GM10248 (cell line): ENCODE data around the gene RRP1.

Source experiments
- CTCF ChIA-PET: fragments of 300-600 bp; sonication (Branson Sonifier 250); formaldehyde crosslinking; extraction: SDS; loops from one replicate; lab custom pipeline; 2021; ENCODE audit warnings: antibody characterized with exemption; lab: Yijun Ruan, JAX
- POLR2A ChIA-PET: fragments of 350-650 bp; sonication (Branson Sonifier 250); formaldehyde crosslinking; extraction: SDS; loops from one replicate; lab custom pipeline; 2020; ENCODE audit warnings: antibody characterized with exemption; lab: Yijun Ruan, JAX
- DNase-seq: peaks from one replicate; pipeline ENCODE4 v3.0.0; 2012; ENCODE audit errors: extremely low spot score
- CTCF ChIP-seq: IDR thresholded peaks from 2 replicates; pipeline ENCODE4 v1.5.1; 2012; ENCODE audit warnings: mild to moderate bottlenecking, low read depth; ENCODE audit errors: extremely low read depth, missing control alignments, control extremely low read depth

Gene RRP1

DNA sequence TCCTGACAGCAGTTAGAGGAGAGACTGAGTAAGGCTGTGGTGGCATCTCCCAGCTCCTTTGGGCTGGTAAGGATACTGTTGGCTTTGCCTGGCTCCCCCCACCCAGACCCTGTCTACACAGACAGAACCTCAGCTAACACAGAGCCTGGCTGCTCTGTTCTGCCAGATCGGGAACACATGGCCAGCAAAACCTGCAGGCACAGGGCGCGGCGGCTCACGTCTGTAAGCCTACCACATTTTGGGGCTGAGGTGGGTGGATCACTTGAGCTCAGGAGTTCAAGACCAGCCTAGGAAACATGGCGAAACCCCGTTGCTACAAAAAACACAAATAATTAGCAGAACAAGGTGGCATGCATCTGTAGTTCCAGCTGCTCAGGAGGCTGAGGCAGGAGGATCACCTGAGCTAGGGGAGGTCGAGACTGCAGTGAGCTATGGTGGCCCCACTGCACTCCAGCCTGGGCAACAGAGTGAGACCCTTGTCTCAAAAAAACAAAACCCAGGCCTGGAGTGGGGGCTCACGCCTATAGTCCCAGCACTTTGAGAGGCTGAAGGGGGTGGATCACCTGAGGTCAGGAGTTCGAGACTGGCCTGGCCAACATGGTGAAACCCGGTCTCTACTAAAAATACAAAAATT lies 19.9 kb upstream of the RRP1 start:
- ChIA-PET POLR2A (interaction anchor here (0.8 kb wide), 1 partner anchor 14 kb away, joined by 3 read pairs; no protein-coding TSS in a partner anchor), CTCF (interaction anchor here (1.0 to 2.3 kb wide), 6 partner anchors 11 to 206 kb away, joined by 4 to 6 read pairs (median 4); partner anchors contain the start of gene RRP1)
- no peak for DNase-seq
- no peak for TF ChIP-seq CTCF

- ChIA-PET POLR2A (no interaction called here), CTCF (interaction anchor here (1.0 to 2.3 kb wide), 5 partner anchors 11 to 206 kb away, joined by 3 to 6 read pairs (median 4); partner anchors contain the start of gene RRP1)
- DNase-seq: no peak
- TF ChIP-seq CTCF: no peak
These were observed 19.2 kb upstream of the RRP1 start for GRCh38 chr21:43770066-43770655.

GRCh38 chr21:43771199-43771675 lies 18.1 kb upstream of the RRP1 start:
- POLR2A ChIA-PET: no interaction called here
- TF ChIP-seq CTCF: no peak
- CTCF ChIA-PET: interaction anchor here (1.0 to 3.7 kb wide), 5 partner anchors 9 to 19 kb away, joined by 3 to 16 read pairs (median 3); partner anchors contain the start of gene RRP1
- DNase-seq: no peak

GRCh38 chr21:43771698-43772424 lies 17.5 kb upstream of the RRP1 start:
- CTCF ChIA-PET: interaction anchor here (1.0 to 3.7 kb wide), 4 partner anchors 9 to 160 kb away, joined by 3 to 16 read pairs (median 3); partner anchors contain the start of gene RRP1
- POLR2A ChIA-PET: no interaction called here
- no peak for DNase-seq
- no peak for TF ChIP-seq CTCF

- ChIA-PET CTCF (interaction anchor here (1.0 to 3.7 kb wide), 4 partner anchors 8 to 159 kb away, joined by 3 to 16 read pairs (median 3); partner anchors contain the start of gene RRP1), POLR2A (no interaction called here)
- TF ChIP-seq CTCF: no peak
- no peak for DNase-seq
These were observed 17.0 kb upstream of the RRP1 start for GRCh38 chr21:43772425-43772821.

DNA sequence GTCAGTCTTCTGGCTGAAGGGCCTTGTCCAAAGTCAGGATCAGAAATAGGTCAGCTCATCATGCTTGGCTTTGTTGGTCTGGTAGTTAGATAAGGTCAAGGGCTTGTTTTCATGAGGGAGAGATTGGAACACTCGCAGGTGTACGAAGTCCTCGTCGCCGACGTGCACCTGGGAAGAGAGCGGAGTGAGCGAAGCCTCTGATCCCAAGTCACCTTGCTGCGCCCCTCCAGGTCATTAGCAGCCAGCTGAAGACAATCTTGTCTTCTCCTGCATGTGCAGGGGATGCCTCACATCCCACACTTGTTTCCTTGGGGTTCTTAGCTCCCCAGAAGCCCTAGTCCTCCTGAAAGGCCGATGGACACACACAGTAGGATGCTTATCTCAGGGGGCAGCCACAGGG lies 15.2 kb upstream of the RRP1 start:
- no peak for TF ChIP-seq CTCF
- CTCF ChIA-PET: interaction anchor here (0.9 to 3.7 kb wide), 2 partner anchors 15 to 41 kb away, joined by 3 to 16 read pairs; partner anchors contain the start of gene RRP1
- DNase-seq: no peak
- POLR2A ChIA-PET: no interaction called here
